PC-3 (cell line): ENCODE data around the gene FEM1A.

ENCODE experiments used
- CTCF ChIP-seq: fragments of 300-600 bp; sonication (generic); conservative IDR thresholded peaks from 2 replicates; pipeline ENCODE4 v1.5.1; 2017; ENCODE audit warnings: antibody characterized with exemption, low read depth, mild to moderate bottlenecking, low read length
- EZH2 ChIP-seq: fragments of 300-600 bp; sonication (generic); IDR thresholded peaks from one replicate; pipeline ENCODE4 v1.6.1; 2017; ENCODE audit warnings: antibody characterized with exemption, mild to moderate bottlenecking, low read length; ENCODE audit not compliant: unreplicated experiment
- EZH2phosphoT487 ChIP-seq: fragments of 300-600 bp; sonication (generic); IDR thresholded peaks from 2 replicates; pipeline ENCODE4 v1.6.1; 2018; ENCODE audit warnings: mild to moderate bottlenecking, antibody characterized with exemption, low read length, borderline replicate concordance

GRCh38 chr19:4760285-4760650 is 31.3 kb upstream of the FEM1A start:
- TF ChIP-seq CTCF (no peak), EZH2 (no peak), EZH2phosphoT487 (no peak)
